ENCODE data around the gene CTXN1. TPM values are rescaled to one million over a fixed set of nuclear protein-coding genes. Genes with fewer than 3 reads are reported as not detected.

The CTXN1 gene
- total RNA-seq, 2 donors from 2014 or later: 1.5 to 4.4 TPM

DNA sequence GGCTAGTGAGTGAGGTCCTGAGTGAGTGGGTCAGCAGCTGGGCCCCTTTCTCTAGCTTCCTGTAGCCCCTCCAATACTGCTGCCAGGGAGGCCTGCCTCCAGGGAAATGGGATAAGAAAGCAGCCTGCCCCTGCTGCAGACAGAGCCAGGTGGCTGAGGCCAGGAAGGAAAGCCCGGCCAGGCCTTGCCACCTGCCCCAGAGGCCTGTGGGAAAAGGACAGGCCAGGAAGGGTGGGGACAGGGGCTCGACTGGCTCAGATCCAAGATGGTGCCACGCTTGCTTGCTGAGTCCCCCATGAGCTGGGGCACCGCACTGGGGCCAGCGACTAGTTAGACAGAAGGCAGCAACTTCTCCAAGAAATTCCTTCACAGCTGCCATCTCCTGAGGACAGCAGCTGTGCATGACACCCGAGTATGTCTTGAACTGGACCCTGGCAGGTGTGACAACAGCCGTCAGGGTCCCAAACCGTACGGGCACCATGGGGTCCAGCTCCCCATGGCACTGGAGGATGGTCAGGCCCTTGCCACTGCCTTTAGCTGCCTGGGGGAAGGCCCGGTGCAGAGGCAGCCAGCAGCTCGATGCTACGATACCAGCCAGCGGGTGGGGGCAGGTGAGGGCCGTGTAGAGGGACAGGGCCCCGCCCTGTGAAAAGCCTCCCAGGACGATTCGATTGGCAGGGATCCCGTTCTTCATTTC is 46.7 kb downstream of the CTXN1 start:
- peaks cover 13% of the 10 kb centered on the region for H3K27me3 ChIP-seq
- TF ChIP-seq CTCF (IDR thresholded peaks at IDR 0.05): no peak
- no peak for DNase-seq
- H3K36me3 ChIP-seq: no peaks in the 10 kb centered on the region
- no peak overlapping the region for H3K9ac ChIP-seq (ENCODE audit: low read depth in 2 of 2, low read length in 2 of 2)
- no peaks in the 10 kb centered on the region for H3K4me1 ChIP-seq
- H3K4me3 ChIP-seq: no peak overlapping the region
- H3K27ac ChIP-seq: no peak overlapping the region
- intact Hi-C loops (cut with DNase I): no loop called here
- H3K9me3 ChIP-seq: no peaks in the 10 kb centered on the region

- DNase-seq: no peak
- no peak overlapping the region for H3K4me3 ChIP-seq
- TF ChIP-seq CTCF (IDR thresholded peaks at IDR 0.05): no peak
- H3K4me1 ChIP-seq: no peaks in the 10 kb centered on the region
- no peaks in the 10 kb centered on the region for H3K36me3 ChIP-seq
- intact Hi-C loops (cut with DNase I): no loop called here
- no peak overlapping the region for H3K9ac ChIP-seq (ENCODE audit: low read depth in 2 of 2, low read length in 2 of 2)
- no peak overlapping the region for H3K27ac ChIP-seq
- peaks cover 28% of the 10 kb centered on the region for H3K27me3 ChIP-seq
- no peaks in the 10 kb centered on the region for H3K9me3 ChIP-seq
Measured at GRCh38 chr19:7877249-7877836, 48.6 kb downstream of the CTXN1 start.

- no peak for DNase-seq
- H3K27me3 ChIP-seq: peaks cover 28% of the 10 kb centered on the region
- TF ChIP-seq CTCF (IDR thresholded peaks at IDR 0.05): no peak
- no peaks in the 10 kb centered on the region for H3K36me3 ChIP-seq
- no peak overlapping the region for H3K27ac ChIP-seq
- no peaks in the 10 kb centered on the region for H3K4me1 ChIP-seq
- intact Hi-C loops (cut with DNase I): no loop called here
- no peak overlapping the region for H3K9ac ChIP-seq (ENCODE audit: low read depth in 2 of 2, low read length in 2 of 2)
- no peaks in the 10 kb centered on the region for H3K9me3 ChIP-seq
- no peak overlapping the region for H3K4me3 ChIP-seq
Measured at GRCh38 chr19:7874897-7875273, 51.0 kb downstream of the CTXN1 start.

Other genes starting within 250 kb of the CTXN1 start
- under 1 TPM in 1 of 2 donors, not detected in 1; 0.20 TPM for gene MCEMP1, start 249.0 kb downstream of the CTXN1 start, total RNA-seq
- gene TRAPPC5, start 245.3 kb downstream of the CTXN1 start, total RNA-seq: 100 to 1,000 TPM; 107 to 139 TPM
- gene FCER2, start 224.0 kb downstream of the CTXN1 start, total RNA-seq: 1 to 10 TPM in 1 of 2 donors, under 1 TPM in 1; 0.35 to 1.3 TPM
- under 1 TPM; 0.17 to 0.53 TPM for gene CLEC4G, start 194.0 kb downstream of the CTXN1 start, total RNA-seq
- 10 to 100 TPM in 1 of 2 donors, 1 to 10 TPM in 1; 4.0 to 12.1 TPM for gene CD209, start 178.6 kb downstream of the CTXN1 start, total RNA-seq
- not detected for gene CLEC4M, start 162.9 kb downstream of the CTXN1 start, total RNA-seq
- 10 to 100 TPM; 10.6 to 12.0 TPM for gene EVI5L, start 95.9 kb downstream of the CTXN1 start, total RNA-seq
- gene PRR36, start 51.7 kb downstream of the CTXN1 start, total RNA-seq: under 1 TPM; 0.22 to 0.37 TPM
- gene LRRC8E, start 37.6 kb downstream of the CTXN1 start, total RNA-seq: 1 to 10 TPM; 2.9 to 4.0 TPM
- 10 to 100 TPM; 26.3 to 38.3 TPM for gene MAP2K7, start 22.3 kb downstream of the CTXN1 start, total RNA-seq
- not detected for gene TGFBR3L, start 11.3 kb downstream of the CTXN1 start, total RNA-seq
- 10 to 100 TPM; 13.4 to 15.4 TPM for gene SNAPC2, start 5.8 kb downstream of the CTXN1 start, total RNA-seq
- 100 to 1,000 TPM in 1 of 2 donors, 10 to 100 TPM in 1; 50.8 to 118 TPM for gene TIMM44, start 17.5 kb upstream of the CTXN1 start, total RNA-seq
- 100 to 1,000 TPM in 1 of 2 donors, 10 to 100 TPM in 1; 65.8 to 116 TPM for gene ELAVL1, start 79.5 kb upstream of the CTXN1 start, total RNA-seq
- gene CCL25, start 126.6 kb upstream of the CTXN1 start, total RNA-seq: not detected
- under 1 TPM in 1 of 2 donors, not detected in 1; 0.05 TPM for gene FBN3, start 223.5 kb upstream of the CTXN1 start, total RNA-seq

All from colonic mucosa (tissue), 4 donors.